ENCODE results near the gene ATG7. TPM values are rescaled to one million over a fixed set of nuclear protein-coding genes. Genes with fewer than 3 reads are reported as not detected.

ATG7 gene
- total RNA-seq, 5 donors from 2014 or later (not counting 1 experiment from before 2014, with no cell fraction given): 29.0 to 39.3 (median 37.4) TPM

DNA sequence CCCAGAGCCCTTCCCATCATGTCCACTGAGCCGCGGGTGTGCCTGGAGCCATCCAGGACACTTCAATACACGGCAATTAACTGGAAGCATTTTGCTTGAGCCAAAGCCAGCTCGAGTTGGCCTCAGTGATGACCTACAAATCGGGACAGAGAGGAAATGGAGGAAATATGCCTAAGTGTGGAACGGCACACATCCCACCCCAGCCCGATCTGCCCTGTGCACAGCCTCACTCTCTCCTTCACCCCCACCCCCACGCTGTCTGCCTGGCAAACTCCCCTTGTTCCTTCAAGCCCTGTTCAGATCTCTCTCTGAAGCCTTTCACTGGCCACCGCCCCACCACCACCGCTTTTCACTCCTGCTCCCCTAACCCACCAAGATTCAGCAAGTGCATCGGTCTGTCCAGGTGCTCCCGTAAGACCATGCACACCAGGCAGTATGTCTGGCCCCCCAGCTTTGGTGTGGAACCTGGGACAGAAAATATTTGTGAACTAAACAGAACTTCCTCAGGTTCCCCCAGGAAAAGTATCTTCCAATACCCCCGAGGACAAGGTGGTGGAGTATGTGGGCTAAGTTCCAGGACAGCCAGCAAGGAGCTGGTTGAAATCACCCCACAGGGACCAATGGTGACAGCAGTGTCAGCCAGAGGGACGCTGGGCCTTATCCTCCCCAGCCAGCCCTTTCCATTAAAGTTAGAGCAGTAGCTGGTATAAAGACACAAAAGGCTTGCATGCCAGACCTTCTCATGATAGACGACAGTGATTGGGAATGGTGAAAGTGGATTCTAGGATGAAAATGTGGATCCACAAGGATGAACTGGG, 287.8 kb downstream of the ATG7 start:
- Mint-ChIP-seq H3K4me3 (no peak overlapping the region), H3K27me3 (no peaks in the 10 kb centered on the region), H3K36me3 (peaks cover 32% of the 10 kb centered on the region), H3K27ac (no peak overlapping the region), H3K9me3 (no peaks in the 10 kb centered on the region), H3K4me1 (peaks cover 0 to 4% (median 0%) of the 10 kb centered on the region in 3 donors)
- H3K36me3 ChIP-seq (ENCODE audit: control insufficient read depth in 2 of 2, extremely low read depth in 1 of 2, insufficient read depth in 1 of 2, low read length in 1 of 2): peaks cover 28 to 54% of the 10 kb centered on the region in 2 donors
- ChIA-PET CTCF (no interaction called here), POLR2A (no interaction called here)
- H3K9me3 ChIP-seq: no peaks in the 10 kb centered on the region
- WGBS (ENCODE audit: insufficient coverage): 95% methylated on average over 6 of the region's 15 CpGs
- H3K27me3 ChIP-seq (replicated peaks in 1 of 2; ENCODE audit: control insufficient read depth in 2 of 2, extremely low read depth in 1 of 2, insufficient read depth in 2 of 2, low read length in 1 of 2): no peaks in the 10 kb centered on the region
- no peak for ATAC-seq (replicated peaks in 1 of 4)
- no peak overlapping the region for H3K4me3 ChIP-seq (ENCODE audit: control insufficient read depth in 1 of 2, extremely low read depth in 1 of 2, low read length in 1 of 2)
- DNase-seq: no peak
- H3K4me1 ChIP-seq (ENCODE audit: control insufficient read depth in 1 of 2, extremely low read depth in 1 of 2, insufficient read depth in 2 of 2, low read length in 2 of 2): no peaks in the 10 kb centered on the region
- no peak overlapping the region for H3K27ac ChIP-seq (ENCODE audit: low read length)

DNA sequence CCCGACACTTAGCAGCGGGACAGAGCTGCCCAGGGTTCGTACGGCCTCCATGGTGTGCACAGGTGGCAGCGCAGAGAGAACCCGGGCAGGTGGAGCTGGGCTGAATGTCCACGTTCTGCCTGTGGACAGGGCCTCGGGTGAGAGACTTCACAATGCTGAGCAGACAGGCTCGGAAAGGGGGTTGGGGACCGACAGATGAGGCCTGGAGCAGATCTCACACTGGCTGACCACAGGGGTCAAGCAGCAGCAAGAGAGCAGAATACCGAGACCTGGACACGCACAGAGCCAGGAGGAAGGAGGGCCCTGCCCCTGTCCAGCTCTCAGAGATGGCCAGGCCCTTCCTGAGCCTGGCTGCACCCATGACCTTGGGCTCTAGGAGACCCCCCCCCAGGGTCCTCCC, 288.5 kb downstream of the ATG7 start:
- no peaks in the 10 kb centered on the region for H3K27me3 ChIP-seq (replicated peaks in 1 of 2; ENCODE audit: control insufficient read depth in 2 of 2, extremely low read depth in 1 of 2, insufficient read depth in 2 of 2, low read length in 1 of 2)
- POLR2A ChIA-PET: no interaction called here
- no peaks in the 10 kb centered on the region for H3K27me3 Mint-ChIP-seq
- no peaks in the 10 kb centered on the region for H3K9me3 ChIP-seq
- no peak overlapping the region for H3K4me3 ChIP-seq (ENCODE audit: control insufficient read depth in 1 of 2, extremely low read depth in 1 of 2, low read length in 1 of 2)
- no peak overlapping the region for H3K27ac ChIP-seq (ENCODE audit: low read length)
- H3K36me3 Mint-ChIP-seq: peaks cover 31% of the 10 kb centered on the region
- WGBS (ENCODE audit: insufficient coverage): 97% methylated on average over 12 of the region's 12 CpGs
- H3K4me1 ChIP-seq (ENCODE audit: control insufficient read depth in 1 of 2, extremely low read depth in 1 of 2, insufficient read depth in 2 of 2, low read length in 2 of 2): no peaks in the 10 kb centered on the region
- no peak overlapping the region for H3K4me3 Mint-ChIP-seq
- H3K9me3 Mint-ChIP-seq: no peaks in the 10 kb centered on the region
- DNase-seq (no peak), ATAC-seq (replicated peaks in 1 of 4) (no peak)
- H3K4me1 Mint-ChIP-seq: peaks cover 0 to 4% (median 0%) of the 10 kb centered on the region in 3 donors
- H3K36me3 ChIP-seq (ENCODE audit: control insufficient read depth in 2 of 2, extremely low read depth in 1 of 2, insufficient read depth in 1 of 2, low read length in 1 of 2): peaks cover 26 to 54% of the 10 kb centered on the region in 2 donors
- H3K27ac Mint-ChIP-seq: peak overlapping the region in 1 of 2 donors; percentile 36
- CTCF ChIA-PET: interaction anchor here in 1 of 2 donors (0.6 kb wide), 1 partner anchor 91 kb away, joined by 3 read pairs; no protein-coding TSS in a partner anchor

DNA sequence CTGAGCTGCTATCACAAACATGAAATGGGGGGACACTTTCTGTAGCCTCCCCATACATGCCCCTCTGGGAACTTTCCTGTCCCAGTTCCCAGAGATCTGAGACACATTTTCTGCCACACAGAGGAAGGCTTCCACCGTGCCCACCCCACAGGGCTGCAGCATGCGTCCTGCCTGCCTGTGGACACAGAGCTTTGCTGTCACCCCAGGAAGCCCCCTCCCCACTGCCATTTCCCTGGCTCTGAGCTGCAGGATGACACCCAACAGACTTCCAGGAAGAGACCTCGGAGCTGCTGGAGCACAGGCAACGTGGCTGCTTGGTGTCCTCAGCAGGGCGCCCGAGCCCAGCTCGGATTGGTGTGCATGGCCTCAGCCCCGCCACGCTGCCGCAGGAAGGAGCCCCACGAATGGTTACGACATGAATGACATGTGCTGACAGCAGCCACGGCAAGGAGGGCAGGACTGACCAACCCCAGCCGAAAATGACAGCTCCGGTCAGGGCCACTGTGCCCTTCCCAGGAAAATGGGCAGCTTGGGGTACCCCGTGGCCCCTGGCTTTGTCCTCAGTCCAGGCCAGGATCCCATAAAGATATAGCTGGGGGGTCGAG, 290.2 kb downstream of the ATG7 start:
- no peak overlapping the region for H3K27ac ChIP-seq (ENCODE audit: low read length)
- DNase-seq: no peak
- peaks cover 22 to 50% of the 10 kb centered on the region in 2 donors for H3K36me3 ChIP-seq (ENCODE audit: control insufficient read depth in 2 of 2, extremely low read depth in 1 of 2, insufficient read depth in 1 of 2, low read length in 1 of 2)
- no peaks in the 10 kb centered on the region for H3K27me3 ChIP-seq (replicated peaks in 1 of 2; ENCODE audit: control insufficient read depth in 2 of 2, extremely low read depth in 1 of 2, insufficient read depth in 2 of 2, low read length in 1 of 2)
- 96% methylated on average over 16 of the region's 17 CpGs for WGBS (ENCODE audit: insufficient coverage)
- Mint-ChIP-seq H3K4me3 (no peak overlapping the region), H3K27ac (no peak overlapping the region), H3K4me1 (peaks cover 0 to 4% (median 0%) of the 10 kb centered on the region in 3 donors), H3K27me3 (no peaks in the 10 kb centered on the region), H3K9me3 (no peaks in the 10 kb centered on the region), H3K36me3 (peaks cover 28% of the 10 kb centered on the region)
- H3K9me3 ChIP-seq: no peaks in the 10 kb centered on the region
- ChIA-PET POLR2A (interaction anchor here in 1 of 2 donors (0.6 kb wide), 1 partner anchor 221 kb away, joined by 3 read pairs; no protein-coding TSS in a partner anchor), CTCF (no interaction called here)
- no peak for ATAC-seq (replicated peaks in 1 of 4)
- H3K4me3 ChIP-seq (ENCODE audit: control insufficient read depth in 1 of 2, extremely low read depth in 1 of 2, low read length in 1 of 2): no peak overlapping the region
- H3K4me1 ChIP-seq (ENCODE audit: control insufficient read depth in 1 of 2, extremely low read depth in 1 of 2, insufficient read depth in 2 of 2, low read length in 2 of 2): no peaks in the 10 kb centered on the region

- Mint-ChIP-seq H3K4me1 (no peaks in the 10 kb centered on the region), H3K27me3 (no peaks in the 10 kb centered on the region), H3K4me3 (no peak overlapping the region), H3K36me3 (peaks cover 19% of the 10 kb centered on the region), H3K27ac (peak overlapping the region in 1 of 2 donors; percentile 5), H3K9me3 (no peaks in the 10 kb centered on the region)
- 93% methylated on average over 14 of the region's 16 CpGs for WGBS (ENCODE audit: insufficient coverage)
- Histone ChIP-seq H3K27me3 (replicated peaks in 1 of 2; ENCODE audit: control insufficient read depth in 2 of 2, extremely low read depth in 1 of 2, insufficient read depth in 2 of 2, low read length in 1 of 2) (no peaks in the 10 kb centered on the region), H3K9me3 (no peaks in the 10 kb centered on the region), H3K27ac (ENCODE audit: low read length) (no peak overlapping the region), H3K36me3 (ENCODE audit: control insufficient read depth in 2 of 2, extremely low read depth in 1 of 2, insufficient read depth in 1 of 2, low read length in 1 of 2) (peaks cover 22 to 47% of the 10 kb centered on the region in 2 donors), H3K4me1 (ENCODE audit: control insufficient read depth in 1 of 2, extremely low read depth in 1 of 2, insufficient read depth in 2 of 2, low read length in 2 of 2) (peaks cover 0 to 3% of the 10 kb centered on the region in 2 experiments), H3K4me3 (ENCODE audit: control insufficient read depth in 1 of 2, extremely low read depth in 1 of 2, low read length in 1 of 2) (no peak overlapping the region)
- CTCF ChIA-PET: no interaction called here
- DNase-seq (no peak), ATAC-seq (replicated peaks in 1 of 4) (no peak)
- POLR2A ChIA-PET: interaction anchor here in 1 of 2 donors (0.6 kb wide), 1 partner anchor 220 kb away, joined by 3 read pairs; no protein-coding TSS in a partner anchor
Measured at GRCh38 chr3:11563159-11563864, 291.1 kb downstream of the ATG7 start.

GRCh38 chr3:11563865-11564185, 291.6 kb downstream of the ATG7 start:
- no peak overlapping the region for H3K27ac ChIP-seq (ENCODE audit: low read length)
- ATAC-seq (replicated peaks in 1 of 4) (no peak), DNase-seq (no peak)
- ChIA-PET POLR2A (no interaction called here), CTCF (no interaction called here)
- H3K36me3 ChIP-seq (ENCODE audit: control insufficient read depth in 2 of 2, extremely low read depth in 1 of 2, insufficient read depth in 1 of 2, low read length in 1 of 2): peaks cover 22 to 46% of the 10 kb centered on the region in 2 donors
- Mint-ChIP-seq H3K27me3 (no peaks in the 10 kb centered on the region), H3K4me1 (no peaks in the 10 kb centered on the region), H3K36me3 (peaks cover 19% of the 10 kb centered on the region), H3K4me3 (no peak overlapping the region), H3K27ac (peak overlapping the region in 1 of 2 donors; percentile 5), H3K9me3 (no peaks in the 10 kb centered on the region)
- no peaks in the 10 kb centered on the region for H3K9me3 ChIP-seq
- H3K4me1 ChIP-seq (ENCODE audit: control insufficient read depth in 1 of 2, extremely low read depth in 1 of 2, insufficient read depth in 2 of 2, low read length in 2 of 2): peaks cover 0 to 6% of the 10 kb centered on the region in 2 experiments
- H3K27me3 ChIP-seq (replicated peaks in 1 of 2; ENCODE audit: control insufficient read depth in 2 of 2, extremely low read depth in 1 of 2, insufficient read depth in 2 of 2, low read length in 1 of 2): no peaks in the 10 kb centered on the region
- no peak overlapping the region for H3K4me3 ChIP-seq (ENCODE audit: control insufficient read depth in 1 of 2, extremely low read depth in 1 of 2, low read length in 1 of 2)
- WGBS (ENCODE audit: insufficient coverage): 98% methylated on average over 7 of the region's 7 CpGs

GRCh38 chr3:11564577-11565001, 292.4 kb downstream of the ATG7 start:
- no peak overlapping the region for H3K4me3 Mint-ChIP-seq
- no peak overlapping the region for H3K27ac Mint-ChIP-seq
- WGBS (ENCODE audit: insufficient coverage): over 99% methylated on average over 17 of the region's 19 CpGs
- peaks cover 19% of the 10 kb centered on the region for H3K36me3 Mint-ChIP-seq
- ATAC-seq (replicated peaks in 1 of 4): no peak
- H3K4me1 Mint-ChIP-seq: no peaks in the 10 kb centered on the region
- POLR2A ChIA-PET: no interaction called here
- Histone ChIP-seq H3K4me1 (ENCODE audit: control insufficient read depth in 1 of 2, extremely low read depth in 1 of 2, insufficient read depth in 2 of 2, low read length in 2 of 2) (peaks cover 0 to 6% of the 10 kb centered on the region in 2 experiments), H3K9me3 (no peaks in the 10 kb centered on the region), H3K27me3 (replicated peaks in 1 of 2; ENCODE audit: control insufficient read depth in 2 of 2, extremely low read depth in 1 of 2, insufficient read depth in 2 of 2, low read length in 1 of 2) (no peaks in the 10 kb centered on the region), H3K27ac (ENCODE audit: low read length) (no peak overlapping the region), H3K36me3 (ENCODE audit: control insufficient read depth in 2 of 2, extremely low read depth in 1 of 2, insufficient read depth in 1 of 2, low read length in 1 of 2) (peaks cover 22 to 46% of the 10 kb centered on the region in 2 donors), H3K4me3 (ENCODE audit: control insufficient read depth in 1 of 2, extremely low read depth in 1 of 2, low read length in 1 of 2) (no peak overlapping the region)
- DNase-seq: no peak
- H3K9me3 Mint-ChIP-seq: no peaks in the 10 kb centered on the region
- H3K27me3 Mint-ChIP-seq: no peaks in the 10 kb centered on the region
- CTCF ChIA-PET: no interaction called here

Measured in T-cell (primary cell).